Fibroblast of the aortic adventitia (primary cell): ENCODE measurements around the gene APOL6. TPM values are rescaled to one million over a fixed set of nuclear protein-coding genes. Genes with fewer than 3 reads are reported as not detected.
"Not testable (repeated sequence)": the region's sequence is repeated elsewhere in the genome, so short reads cannot be mapped to it uniquely, and the experiment has no call there.

ENCODE experiments used
- DNase-seq: peaks from one replicate; pipeline ENCODE4 v3.0.0-alpha.2; 2010; ENCODE audit warnings: low read depth
- H3K4me3 ChIP-seq: 2 replicates; pipeline ENCODE4 v1.5.1; 2011; ENCODE audit warnings: low read depth, mild to moderate bottlenecking, control low read depth, low read length, moderate library complexity
- total RNA-seq: library from RNA; depleted of rRNA; stranded (reverse); fragments of >200 nt; gene quantifications from 2 replicates; pipeline ENCODE4 v1.2.3, GENCODE V29; 2012; ENCODE audit warnings: low replicate concordance
- TF ChIP-seq, protein P1 (sequence below): IDR thresholded peaks from 2 replicates; pipeline ENCODE4 v1.5.1; 2011; ENCODE audit warnings: mild to moderate bottlenecking, low read length, control low read depth, inconsistent platforms; ENCODE audit not compliant: insufficient read depth

Gene APOL6
- total RNA-seq, 1 donor, result 29.4 TPM

DNA sequence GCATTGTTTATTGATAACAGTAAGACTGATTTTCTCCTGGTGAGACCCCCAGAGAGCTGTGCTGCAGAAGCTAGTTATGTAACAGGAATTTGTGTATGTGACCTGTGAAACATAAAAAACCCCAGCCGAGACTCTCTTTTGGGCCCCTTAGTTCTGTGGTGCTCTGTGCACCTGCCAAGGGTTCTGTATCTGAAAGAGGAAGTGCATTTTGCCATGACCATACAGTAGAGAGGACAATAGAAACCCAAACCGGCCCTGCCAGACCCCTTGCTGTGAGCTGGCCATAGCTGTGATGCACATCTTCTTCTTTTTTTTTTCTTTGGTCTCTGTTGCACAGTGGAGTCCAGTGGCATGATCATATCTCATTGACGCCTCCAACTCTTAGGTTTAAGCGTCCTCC, 38.1 kb downstream of the APOL6 start:
- H3K4me3 ChIP-seq, result no peak overlapping the region
- DNase-seq, result no peak
- TF ChIP-seq, protein P1, sequence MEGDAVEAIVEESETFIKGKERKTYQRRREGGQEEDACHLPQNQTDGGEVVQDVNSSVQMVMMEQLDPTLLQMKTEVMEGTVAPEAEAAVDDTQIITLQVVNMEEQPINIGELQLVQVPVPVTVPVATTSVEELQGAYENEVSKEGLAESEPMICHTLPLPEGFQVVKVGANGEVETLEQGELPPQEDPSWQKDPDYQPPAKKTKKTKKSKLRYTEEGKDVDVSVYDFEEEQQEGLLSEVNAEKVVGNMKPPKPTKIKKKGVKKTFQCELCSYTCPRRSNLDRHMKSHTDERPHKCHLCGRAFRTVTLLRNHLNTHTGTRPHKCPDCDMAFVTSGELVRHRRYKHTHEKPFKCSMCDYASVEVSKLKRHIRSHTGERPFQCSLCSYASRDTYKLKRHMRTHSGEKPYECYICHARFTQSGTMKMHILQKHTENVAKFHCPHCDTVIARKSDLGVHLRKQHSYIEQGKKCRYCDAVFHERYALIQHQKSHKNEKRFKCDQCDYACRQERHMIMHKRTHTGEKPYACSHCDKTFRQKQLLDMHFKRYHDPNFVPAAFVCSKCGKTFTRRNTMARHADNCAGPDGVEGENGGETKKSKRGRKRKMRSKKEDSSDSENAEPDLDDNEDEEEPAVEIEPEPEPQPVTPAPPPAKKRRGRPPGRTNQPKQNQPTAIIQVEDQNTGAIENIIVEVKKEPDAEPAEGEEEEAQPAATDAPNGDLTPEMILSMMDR, result no peak

DNA sequence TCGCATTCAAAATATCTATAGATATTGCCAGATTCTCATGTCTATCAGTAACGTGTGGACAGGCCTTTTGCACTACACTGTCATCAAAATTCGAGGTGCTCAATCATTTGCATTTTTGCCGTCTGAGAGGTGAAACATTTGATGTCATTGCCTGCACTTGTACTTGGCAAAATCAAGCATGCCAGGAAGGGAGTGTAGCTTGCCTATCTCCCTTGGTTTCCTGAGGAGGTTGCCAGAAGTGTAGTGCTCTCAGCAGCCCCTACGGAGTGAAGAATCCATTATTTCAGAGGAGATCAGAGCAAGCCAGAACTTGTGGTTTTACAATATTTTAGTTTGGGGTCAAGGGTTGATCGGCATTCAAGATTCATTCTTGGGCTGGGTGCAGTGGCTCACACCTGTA, 39.2 kb downstream of the APOL6 start:
- TF ChIP-seq, protein P1, result no peak
- no peak overlapping the region for H3K4me3 ChIP-seq
- DNase-seq, result no peak

DNA sequence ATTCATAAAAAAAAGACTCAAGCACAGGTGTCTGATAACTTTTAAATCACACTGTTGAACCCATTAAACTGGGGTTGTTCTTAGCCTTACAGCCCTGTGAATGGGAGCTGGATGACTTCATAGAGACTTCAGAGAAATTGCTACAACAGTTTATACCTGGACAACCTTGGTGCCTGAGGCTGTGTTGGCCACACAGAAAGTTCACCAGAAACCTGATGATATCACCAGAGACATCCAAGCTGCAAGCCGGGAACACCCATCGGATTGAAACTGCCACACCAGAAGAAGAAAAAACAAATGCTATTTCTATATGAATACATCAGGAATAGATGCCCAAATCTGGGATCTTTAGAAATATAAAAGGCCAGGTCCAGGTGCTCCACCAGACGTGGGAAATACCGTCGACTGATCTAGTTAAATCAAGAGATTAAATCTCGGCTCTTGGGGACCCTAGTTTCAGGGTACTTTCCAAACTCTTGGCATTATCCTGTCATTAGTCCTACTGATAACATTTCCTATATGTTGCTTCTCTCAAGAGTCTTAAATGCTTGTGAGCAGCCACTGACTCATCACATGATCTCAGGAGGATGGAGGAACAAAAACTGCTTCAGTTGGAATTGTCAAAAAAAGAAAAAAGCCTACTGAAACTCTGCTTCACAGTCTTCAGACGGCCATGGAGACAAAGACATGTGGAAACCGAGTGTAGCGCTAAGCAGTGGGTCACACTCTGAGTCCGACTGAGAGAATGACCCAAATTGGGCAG, 40.8 kb downstream of the APOL6 start:
- TF ChIP-seq, protein P1, result no peak
- no peak overlapping the region for H3K4me3 ChIP-seq
- no peak for DNase-seq

DNA sequence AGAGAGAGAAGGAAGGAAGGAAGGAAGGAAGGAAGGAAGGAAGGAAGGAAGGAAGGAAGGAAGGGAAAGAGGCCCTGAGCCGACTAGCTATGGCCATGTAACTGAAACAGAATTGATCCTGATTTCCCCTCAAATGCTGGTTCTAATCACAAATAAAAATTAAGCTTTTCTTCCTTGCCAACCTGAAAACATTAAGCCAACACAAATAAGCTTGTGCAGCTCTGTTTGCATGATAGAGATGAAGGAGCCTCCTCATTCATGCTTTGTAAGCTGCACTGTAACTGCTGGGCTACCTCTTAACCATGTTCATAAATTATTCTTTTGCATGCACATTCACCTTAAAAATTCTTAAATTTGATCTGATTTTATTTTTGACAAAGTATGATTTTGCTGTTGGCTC, 41.8 kb downstream of the APOL6 start:
- TF ChIP-seq, protein P1, result no peak
- DNase-seq, result no peak
- H3K4me3 ChIP-seq, result no peak overlapping the region

DNA sequence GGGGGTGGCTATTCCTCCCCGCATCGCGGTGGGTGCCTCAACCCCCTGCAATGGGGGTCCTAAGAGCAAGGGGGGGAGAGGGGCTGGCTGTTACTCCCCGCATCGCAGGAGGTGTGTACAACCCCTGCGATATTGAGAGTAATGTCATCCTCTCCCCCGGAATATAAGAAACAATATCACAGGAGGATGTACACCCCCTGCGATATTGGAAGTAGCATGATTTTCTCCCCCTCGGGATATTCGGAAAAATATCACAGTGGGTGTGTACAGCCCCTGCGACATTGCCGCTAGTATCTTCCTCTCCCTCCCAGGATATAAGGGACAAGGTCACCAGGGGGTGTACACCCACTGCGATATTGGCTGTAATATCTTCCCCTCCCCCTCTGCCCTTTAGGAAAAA, 47.0 kb downstream of the APOL6 start:
- TF ChIP-seq, protein P1, result no peak
- DNase-seq, result no peak
- no peak overlapping the region for H3K4me3 ChIP-seq

DNA sequence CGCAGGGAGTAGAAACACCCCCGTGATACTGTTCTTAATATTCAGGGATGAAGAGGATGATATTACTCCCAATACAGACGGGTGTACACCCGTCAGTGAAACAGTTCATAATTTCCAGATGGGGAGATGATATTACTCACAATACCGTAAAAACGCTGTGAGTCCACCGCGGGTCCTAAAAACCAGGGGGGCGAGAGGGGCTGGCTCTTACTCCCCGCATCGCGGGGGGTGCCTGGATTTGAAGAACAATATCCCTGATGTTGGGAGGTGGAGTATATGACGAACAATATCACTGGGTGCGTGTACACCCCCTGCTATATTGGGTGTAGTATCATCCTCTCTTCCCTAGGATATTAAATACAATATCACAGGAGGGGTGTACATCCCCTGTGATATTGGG, 48.9 kb downstream of the APOL6 start:
- no peak for DNase-seq
- H3K4me3 ChIP-seq, result no peak overlapping the region
- TF ChIP-seq, protein P1, result no peak

DNA sequence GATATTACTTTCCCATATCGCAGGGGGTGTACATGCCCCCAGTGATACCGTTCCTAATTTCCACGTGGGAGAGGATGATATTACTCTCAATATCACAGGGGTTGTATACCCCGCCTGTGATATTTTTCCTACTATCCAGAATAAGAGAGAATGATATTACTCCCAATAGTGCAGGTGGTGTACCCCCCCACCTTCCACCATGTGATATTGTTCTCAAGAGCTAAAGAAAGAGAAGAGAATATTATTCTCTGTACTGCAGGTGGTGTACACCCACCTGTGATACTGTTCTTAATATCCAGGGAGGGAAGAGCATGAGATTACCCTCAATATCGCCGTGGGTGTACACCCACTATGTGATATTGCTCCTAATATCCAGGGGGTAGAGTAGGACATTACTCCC, 51.6 kb downstream of the APOL6 start:
- DNase-seq, H3K4me3 ChIP-seq: not testable (repeated sequence)
